Fibroblast of skin of left biceps (primary cell): ENCODE data around the gene CD164.

Experiments used
- DNase-seq, 2 experiments: peaks; one replicate each; pipeline ENCODE4 v3.0.0-alpha.2; 2013; ENCODE audit warnings: low read depth in 2 of 2

CD164 gene

DNA sequence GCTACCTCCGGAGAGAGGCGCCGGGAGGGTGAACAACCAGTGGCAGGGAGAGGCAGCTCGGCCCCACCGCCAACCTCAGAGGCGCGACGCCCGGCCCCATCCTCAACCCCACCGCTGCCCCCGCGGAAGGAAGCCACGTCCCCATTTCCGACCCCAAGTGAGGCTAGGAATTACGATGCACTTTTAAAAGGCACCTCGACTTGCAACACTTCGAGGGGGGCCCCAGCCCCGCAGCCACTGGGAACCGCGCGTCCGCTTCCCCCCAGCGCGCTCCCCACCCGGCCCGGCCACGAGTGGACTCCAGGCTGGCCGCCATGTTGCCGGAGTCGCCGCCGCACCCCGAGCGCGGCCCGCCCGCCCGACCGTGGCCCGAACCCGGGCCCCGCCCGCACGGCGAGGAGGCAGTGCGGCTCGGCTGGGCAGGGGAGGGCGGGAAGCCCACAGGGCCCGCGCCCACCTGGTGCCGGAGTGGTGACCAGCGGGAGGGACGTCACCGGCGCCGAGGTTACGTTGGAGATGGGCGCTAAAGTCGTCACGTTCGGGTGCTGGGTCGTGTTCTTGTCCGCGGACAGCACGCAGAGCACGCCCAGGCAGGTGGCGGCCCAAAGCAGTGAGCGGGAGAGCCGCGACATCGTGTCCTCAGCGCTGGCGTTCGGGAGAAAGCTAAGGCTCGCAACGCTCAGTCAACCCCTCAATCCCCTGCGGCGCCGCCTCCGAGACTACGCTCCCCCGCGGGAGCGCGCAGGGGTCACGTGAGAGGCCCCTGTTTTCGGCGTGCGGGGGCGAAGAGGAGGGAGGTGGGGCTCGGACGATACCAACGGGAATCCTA is at the start of gene CD164:
Gene CD164, minus strand, starts transcription at position 721 of the 829 bp plus-strand sequence. Its CDS starts 89 bp downstream, at position 632.
- DNase-seq = peak; percentile 90 to 92

DNA sequence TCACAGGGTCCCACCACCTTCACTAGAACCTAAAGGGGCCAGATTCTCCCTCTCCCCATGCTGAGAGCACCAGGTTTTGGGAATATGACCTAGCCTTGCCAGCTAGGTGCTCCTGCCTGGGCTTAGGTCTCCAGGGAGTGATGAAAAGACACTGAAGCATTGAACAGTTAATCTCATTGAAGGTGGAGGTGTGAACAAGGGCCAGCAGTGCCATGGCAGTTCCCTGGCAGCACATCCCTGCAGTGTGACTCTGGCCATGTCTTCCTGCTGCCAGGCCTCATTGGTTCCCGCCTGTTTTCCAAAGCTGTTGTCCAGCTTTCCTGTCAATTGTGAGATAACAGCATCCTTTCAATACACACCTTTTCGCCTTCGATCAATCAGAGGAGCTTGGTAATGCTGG is 47.2 kb upstream of the CD164 start:
- no peak for DNase-seq

DNA sequence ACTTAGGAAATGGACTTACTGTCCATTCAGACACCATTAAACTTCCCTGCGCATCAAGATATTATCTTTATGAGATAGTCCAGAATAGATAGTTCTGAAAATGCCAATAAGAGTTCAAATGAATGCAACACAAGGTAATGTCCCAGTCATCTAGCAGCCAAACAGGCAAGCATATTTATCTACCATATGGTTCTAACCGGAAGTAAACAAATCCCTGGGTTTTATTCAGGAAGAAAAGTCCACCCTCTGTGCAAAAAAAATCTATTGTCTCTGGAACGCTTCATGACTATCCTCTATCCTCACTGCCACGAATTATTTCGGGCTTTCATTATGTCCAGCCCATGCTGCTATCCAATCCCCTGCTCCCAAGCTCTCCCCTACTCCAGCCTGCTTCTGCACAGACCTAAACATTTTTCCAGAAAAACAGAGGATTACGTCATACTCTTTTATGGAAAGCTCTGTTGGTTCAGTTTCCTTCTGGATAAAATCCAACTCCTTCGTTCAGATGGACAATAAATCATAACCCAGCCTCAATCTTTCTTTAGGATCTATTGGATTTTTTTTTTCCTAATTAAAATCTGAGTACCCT is 46.7 kb upstream of the CD164 start:
- DNase-seq = peak; percentile 28 to 42

DNA sequence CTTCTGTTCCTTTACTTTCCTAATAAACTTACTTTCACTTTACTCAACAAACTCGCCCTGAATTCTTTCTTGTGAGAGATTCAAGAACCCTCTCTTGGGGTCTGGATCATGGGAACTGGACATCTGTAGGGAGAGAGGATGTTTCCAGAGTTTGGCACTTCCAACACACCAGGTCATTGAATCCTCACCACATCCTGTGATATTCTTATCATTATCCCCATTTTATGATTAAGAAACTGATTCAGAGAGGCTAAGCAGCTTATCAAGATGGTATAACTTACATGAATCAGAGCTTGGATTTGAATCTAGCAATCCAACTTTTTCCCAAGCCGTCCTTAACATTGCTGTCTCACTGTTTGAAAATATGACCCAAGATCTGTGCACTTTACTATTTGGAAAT is 42.7 kb upstream of the CD164 start:
- no peak for DNase-seq

DNA sequence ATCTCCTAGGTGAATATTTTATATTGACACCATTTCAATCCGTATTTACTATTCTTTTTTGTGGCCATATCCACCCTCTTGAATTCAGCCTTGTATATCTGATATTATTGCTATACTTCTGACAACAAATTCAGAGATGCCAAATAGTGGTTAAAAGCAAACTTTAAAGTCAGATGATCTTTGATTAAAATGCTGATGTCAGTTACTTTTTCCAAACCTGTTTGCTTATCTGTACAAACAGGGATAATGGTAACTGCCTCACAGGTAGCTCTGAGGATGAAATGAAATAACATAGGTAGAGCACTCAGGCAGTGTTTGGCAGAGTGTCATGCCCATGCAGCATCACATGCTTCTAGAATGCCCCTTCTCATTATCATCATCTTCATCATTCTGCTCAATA is 38.9 kb upstream of the CD164 start:
- DNase-seq = no peak

DNA sequence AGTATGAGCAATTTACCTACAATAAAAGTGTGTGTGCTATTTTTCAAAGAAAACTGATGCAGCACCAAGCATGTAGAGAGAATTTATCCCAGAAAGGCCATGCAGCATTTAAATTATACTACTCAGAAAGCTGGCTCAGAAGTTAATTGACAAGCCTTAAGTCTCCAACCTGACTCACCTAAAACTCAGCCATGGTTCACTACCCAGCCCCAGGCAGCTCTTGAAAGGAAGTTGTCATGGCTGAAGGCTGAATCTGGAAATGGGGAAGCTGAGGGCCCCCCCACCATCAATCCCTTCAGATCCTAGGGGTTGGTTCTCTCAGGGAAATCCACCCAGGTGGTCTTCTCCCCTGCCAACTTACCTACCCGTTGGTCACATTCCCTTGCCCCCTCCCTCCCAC is 38.5 kb upstream of the CD164 start:
- DNase-seq = no peak

DNA sequence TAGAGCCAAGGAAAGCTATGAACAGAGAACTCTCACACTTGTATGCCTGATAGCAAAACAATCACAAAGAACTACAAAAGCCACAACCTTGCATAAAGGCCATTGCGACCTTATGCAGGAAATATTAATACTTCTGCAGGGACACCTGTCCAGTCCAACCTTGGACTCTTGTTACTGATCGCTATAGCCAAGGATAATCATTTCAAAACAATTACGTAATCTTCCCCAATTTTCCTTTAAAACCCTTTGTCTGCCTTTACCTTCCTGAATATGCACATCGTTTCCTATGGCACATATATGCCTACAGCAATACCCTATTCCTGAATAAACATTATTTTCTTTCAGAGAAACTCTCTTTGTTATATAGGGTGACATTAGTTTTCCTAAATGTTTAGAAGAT is 35.4 kb upstream of the CD164 start:
- DNase-seq = no peak

DNA sequence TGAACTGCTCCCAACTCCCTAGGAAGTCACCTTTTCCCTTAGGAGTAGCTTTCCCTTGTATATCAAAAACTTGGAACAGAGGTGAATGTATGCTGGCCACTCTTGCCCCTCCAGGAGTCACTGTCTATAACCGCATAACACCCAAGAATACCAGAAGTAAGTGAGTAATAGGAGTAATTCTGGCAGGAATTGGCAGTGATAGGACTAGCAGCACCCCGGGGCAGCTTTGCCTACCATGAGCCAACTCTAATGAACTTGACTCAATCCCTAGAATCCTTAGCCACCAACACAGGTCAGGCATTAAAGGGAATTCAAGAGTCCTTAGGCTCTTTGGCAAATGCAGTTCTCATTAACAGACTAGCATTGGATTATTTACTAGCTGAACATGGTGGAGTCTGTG is 28.8 kb upstream of the CD164 start:
- DNase-seq = no peak

DNA sequence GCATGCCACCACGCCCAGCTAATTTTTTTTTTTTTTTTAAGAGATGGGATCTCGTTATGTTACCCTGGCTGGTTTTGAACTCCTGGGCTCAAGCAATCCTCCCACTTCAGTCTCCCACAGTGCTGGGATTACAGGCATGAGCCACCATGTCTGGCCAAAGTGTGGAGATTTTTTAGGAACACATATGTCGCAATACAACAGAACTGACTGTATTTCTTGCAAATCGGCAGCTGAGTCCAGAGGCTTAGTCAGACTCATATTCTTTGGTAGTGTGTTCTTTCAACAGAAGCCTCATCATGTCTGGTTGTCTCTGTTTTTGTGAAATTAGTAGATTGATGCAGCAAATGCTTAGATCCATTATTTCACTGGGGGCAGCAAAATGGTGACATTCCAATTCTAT is 23.9 kb upstream of the CD164 start:
- DNase-seq = no peak

DNA sequence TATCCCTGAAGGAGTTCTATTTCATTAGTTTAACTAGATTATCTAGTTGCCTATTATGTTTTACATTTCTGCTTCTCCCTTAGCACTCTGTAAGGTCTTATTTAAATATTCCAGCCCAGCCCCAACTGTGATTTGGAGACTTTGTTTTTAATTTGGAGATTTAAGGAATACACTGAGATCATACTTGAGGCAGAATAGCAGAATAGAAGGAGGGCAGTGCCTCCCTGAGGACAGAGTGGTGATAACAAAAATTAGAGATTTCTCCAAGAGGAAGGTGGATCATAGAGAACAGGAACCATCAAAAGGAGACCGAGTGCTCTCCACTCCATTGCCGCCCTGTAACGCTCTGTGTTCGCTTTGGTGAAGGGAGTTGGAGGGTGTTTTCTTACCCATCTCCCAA is 14.8 kb upstream of the CD164 start:
- DNase-seq = no peak

DNA sequence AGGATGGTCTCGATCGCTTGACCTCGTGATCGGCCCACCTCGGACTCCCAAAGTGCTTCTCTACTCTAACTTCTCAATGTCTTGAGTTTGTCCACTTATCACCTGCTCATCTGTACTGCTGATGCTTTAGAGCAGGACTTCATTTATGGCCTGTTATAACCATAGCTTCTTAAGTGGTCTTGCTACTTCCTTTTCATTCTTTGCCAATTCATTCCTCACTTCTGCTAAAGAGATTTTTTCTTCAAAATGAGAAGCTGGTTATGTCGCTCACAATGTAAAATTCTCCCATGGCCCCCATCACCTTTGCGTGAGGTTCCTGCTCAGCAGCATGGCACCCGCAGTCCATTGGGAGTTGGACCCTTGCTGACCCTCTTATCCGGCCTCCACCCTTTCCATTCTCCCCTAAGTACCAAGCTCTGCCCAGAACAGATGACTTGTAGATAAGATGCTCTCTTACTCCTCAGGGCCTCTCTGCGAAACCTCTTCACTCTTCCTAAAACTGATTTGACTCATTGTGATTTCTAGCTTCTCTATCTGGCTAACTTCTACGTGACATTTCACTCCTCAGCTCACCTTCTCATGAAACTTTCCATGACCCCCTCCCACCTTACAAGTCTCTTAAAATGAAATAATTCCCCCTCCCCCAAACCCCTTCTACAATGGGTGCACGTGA is 13.9 kb upstream of the CD164 start:
- DNase-seq = no peak

DNA sequence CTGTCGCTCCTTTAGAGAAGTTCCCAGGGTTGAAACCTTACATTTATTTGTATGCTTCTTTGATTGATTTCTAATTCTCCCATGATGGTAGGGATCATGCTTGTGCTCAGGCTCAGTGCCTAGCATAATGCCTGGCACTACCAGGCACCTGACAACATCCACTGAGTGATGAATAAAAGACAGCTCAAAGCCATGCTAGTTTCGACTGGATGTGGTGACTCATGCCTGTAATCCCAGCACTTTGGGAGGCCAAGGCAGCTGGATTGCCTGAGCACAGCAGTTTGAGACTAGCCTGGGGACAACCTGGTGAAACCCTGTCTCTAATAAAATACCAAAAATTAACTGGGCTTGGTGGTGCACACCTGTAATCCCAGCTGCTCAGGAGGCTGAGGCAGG is 11.6 kb upstream of the CD164 start:
- no peak for DNase-seq

DNA sequence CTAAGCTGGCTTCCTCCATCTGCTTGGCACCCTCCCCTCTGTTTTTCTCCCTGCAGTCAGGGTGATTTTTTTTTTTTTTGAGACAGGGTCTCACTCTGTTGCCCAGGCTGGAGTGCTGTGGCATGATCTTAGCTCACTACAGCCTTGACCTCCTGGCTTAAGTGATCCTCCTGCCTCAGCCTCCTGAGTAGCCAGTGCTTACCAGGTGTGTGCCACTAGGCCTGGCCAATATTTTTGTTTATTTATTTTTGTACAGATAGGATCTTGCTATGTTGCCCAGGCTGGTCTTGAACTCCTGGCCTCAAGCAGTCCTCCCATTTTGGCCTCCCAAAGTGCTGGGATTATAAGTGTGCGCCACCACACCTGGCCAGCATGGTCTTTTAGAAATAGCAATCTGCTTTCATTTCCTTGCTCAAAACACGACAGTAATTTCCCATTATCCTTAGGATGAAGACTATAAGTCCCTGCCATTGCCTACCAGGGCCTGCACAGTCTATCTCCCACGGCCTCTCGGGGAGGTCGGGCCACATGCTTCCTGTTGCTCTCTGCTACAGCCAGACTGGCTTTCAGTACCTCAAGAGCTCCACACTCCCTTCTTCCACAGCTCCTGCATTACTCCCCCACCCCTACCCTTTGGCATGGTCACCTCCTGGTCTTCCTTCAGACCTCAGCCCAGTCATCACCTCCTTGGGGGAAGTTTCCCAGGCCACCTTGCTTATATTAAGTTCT is 11.1 kb upstream of the CD164 start:
- DNase-seq = no peak

DNA sequence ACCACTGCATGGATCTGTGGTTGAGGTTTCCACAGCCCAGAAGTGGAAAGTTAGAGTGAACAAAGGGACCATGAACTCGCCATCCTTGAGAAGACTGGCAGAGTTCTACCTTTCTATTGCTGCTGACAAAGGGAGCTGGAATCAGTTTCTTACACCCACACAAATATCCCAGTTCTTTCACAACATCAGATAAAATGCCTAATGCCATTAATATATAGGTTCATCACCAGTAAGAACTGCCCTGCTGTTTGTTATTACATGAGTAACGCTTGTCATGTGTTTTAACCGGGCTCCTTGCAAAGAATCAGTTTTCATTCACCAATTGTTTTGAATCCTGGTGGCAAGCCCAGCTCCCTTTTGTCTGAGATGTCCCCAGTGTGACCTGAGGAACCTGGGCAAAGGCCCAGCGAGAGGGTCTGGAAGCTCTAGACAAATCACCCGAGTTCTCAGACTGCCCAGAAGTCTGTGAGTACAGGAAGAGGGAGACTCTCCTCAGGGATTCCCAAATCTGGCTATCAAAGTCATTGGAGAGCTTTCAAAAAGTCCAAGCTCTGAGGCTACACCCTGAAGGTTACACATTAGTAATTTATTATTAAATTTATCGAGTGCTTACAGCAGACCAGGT is 7.5 kb upstream of the CD164 start:
- DNase-seq = no peak

DNA sequence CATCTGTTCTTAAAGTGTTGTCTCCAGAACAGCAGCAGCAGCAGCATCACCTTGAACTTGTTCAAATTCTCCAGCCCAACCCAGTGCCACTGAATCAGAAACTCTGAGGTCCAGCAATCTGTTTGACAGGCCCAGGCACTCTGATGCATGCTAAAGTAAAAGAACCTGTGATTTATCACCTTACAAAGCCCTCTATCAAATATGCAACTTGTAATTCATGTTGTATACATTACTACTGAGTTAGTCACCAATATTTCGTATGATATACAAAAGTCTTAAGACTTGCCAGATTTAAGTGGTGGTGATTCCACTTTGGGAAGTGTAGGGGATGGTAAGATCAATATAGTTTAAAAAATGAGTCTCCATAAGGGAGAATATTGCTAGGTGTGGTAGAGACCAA is 6.0 kb upstream of the CD164 start:
- no peak for DNase-seq

DNA sequence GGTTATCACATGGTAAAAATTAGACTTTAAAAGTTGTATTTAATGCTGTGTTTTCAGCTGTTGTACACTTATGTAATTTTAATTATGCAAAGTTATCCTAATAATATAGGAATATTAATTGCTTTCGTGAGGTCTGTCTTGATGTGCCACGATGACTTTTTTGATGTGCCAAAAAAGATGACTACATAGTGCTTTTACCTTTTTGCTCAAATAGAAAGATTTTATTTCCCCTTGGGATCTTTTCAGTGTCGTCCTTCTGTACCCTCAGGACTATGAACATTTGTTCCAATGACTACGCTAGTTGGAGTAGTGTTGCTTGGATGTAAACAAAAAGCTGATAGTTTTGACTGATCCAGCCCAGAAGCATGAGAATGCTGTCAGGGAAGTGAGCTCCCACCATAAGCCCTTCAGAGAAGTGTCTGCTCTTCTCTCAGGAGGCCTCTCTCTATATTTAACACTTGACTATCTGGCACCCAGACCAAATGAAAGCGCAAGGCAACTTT is 1.2 kb upstream of the CD164 start:
- DNase-seq = no peak

DNA sequence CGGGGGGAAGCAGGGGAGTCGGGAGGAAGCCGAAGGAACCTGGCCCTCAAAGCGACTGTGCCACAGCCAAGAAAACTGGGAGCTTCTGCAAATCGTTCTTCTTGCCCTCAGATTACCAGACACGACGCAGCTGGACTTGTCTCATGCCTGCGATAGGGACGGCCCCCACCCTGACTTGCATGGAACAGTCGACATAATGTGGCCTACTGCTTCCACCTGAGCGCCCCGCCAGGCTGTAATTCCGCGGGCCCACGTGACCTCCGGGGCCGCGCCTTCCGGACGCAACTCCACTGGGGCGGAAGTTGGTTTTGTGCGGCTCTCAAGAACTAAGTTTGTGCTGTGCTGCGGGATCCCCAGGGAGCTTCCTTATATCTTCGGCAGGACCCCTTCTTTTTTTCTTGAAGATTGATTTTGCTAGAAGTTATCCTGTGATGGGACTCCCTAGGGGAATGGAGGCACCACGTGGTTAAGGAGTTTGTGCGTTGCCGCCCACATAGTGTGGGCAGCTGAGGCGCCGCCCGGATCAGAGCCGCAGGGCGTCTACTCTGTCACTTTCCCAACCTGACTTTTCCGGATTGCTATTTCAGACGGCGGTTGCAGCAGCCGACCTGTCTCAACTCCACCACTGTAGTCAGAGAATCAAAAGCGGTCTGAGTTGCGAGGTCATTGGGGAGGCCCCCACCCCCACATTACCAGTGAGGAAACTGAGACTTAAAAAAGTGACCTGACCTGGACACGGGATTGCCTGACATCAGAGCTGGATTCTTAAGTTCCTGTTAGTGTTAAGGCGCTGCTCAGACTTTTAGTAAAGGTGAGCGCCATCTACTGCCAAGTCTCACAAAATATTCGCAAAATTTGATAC is 540 bp upstream of the CD164 start:
- peak; percentile 85 for DNase-seq

DNA sequence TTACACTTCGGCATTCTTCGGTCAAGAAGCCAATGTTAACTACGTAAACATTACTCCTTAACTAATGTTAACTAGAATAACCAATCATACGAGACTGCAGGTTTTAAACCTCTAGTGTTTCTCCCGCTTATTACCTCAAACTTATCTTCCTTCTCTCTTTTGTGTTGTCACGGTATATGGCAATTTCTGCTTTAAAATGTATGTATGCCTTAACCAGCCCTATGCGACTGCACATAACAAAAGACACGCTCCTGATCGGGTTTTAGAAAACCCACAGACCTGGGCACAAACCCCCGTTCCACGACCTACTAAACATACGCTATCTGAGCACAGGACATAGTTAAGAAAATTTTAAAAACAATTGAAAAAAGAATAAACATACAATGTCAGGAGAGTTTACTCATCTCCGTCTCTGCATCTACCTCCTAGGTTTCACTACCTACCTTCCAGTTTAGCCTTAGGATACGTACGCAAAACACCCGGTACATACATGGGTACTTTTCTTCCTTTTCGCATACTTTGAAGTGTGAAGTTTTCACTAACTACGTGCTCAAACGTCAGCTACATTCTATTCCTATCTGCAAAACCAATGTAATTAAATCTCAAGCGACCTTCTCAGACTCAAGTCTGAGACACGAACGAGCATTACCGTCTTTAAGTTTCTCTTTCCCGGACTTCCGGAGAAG is 1.1 kb downstream of the CD164 start:
- DNase-seq = no peak

DNA sequence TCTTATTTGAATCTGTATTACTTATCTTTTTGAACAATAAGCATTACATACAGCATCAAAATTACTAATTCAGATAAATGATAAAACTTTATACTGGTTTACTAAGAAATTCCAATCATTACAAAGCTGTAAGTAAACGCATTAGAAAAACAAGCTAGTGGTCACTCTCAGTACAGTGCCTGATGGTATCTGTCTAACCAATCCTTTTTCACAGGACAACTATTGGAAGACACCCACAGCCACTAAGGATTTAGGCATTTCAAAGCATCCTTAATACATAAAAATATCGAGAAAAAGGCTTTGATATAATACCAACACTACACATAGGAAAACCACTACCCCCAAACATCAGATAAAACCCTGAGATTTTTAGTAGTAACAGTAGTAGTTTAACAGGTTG is 2.6 kb downstream of the CD164 start:
- DNase-seq = no peak

DNA sequence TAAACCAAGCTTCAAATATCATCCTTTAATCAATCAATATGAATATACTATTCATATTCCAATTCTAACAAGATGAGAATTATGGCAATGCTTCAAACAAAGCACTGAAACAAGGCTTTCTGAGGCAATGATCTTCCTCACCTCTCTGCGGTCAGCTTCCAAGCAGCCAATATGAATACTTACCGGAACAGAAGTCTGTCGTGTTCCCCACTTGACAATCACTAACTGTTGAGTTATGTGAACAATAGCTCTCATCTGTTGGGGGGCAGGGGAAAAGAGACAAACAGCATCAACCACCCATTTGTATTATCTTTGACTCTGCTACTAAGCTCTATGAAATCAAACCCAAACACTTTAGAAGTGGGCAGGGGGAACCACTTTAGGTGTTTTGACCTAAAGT is 4.5 kb downstream of the CD164 start:
- no peak for DNase-seq
